Astrocyte (in vitro differentiated cells and primary cell): ENCODE data around the gene FARS2. TPM values are rescaled to one million over a fixed set of nuclear protein-coding genes. Genes with fewer than 3 reads are reported as not detected.

Experiments used
- DNase-seq: peaks from one replicate; pipeline ENCODE4 v3.0.0-alpha.2; 2010; ENCODE audit warnings: low read depth
- FAIRE-seq: peaks from 2 replicates; lab custom pipeline; 2011; peaks lifted over from hg19 to GRCh38; lab: Jason Lieb, UNC
- H2AFZ ChIP-seq: 2 replicates; pipeline ENCODE4 v1.6.0; 2012; ENCODE audit warnings: low read depth, low read length, inconsistent platforms
- H3K27ac ChIP-seq: 2 replicates; pipeline ENCODE4 v1.5.1; 2011; ENCODE audit warnings: low read depth, low read length, inconsistent platforms
- H3K27me3 ChIP-seq: 2 replicates; pipeline ENCODE4 v1.6.0; 2011; ENCODE audit warnings: low read length, inconsistent platforms; ENCODE audit not compliant: insufficient read depth
- H3K36me3 ChIP-seq: 2 replicates; pipeline ENCODE4 v1.5.1; 2011; ENCODE audit warnings: low read length, inconsistent platforms; ENCODE audit not compliant: insufficient read depth
- H3K4me1 ChIP-seq: 2 replicates; pipeline ENCODE4 v1.5.1; 2011; ENCODE audit warnings: low read length, inconsistent platforms; ENCODE audit not compliant: insufficient read depth
- H3K4me2 ChIP-seq: 2 replicates; pipeline ENCODE4 v1.6.0; 2012; ENCODE audit warnings: low read length, inconsistent platforms
- H3K4me3 ChIP-seq: 2 replicates; pipeline ENCODE4 v1.5.1; 2011; ENCODE audit warnings: low read depth, mild to moderate bottlenecking, low read length, inconsistent platforms; ENCODE audit not compliant: insufficient read depth
- H3K79me2 ChIP-seq: 2 replicates; pipeline ENCODE4 v1.6.0; 2012; ENCODE audit warnings: mild to moderate bottlenecking, low read length, inconsistent platforms; ENCODE audit not compliant: insufficient read depth
- H3K9ac ChIP-seq: 2 replicates; pipeline ENCODE4 v1.6.0; 2012; ENCODE audit warnings: mild to moderate bottlenecking, low read length, inconsistent platforms
- H3K9me3 ChIP-seq: 2 replicates; pipeline ENCODE4 v1.5.1; 2012; ENCODE audit warnings: low read depth, mild to moderate bottlenecking, low read length, inconsistent platforms; ENCODE audit not compliant: insufficient read depth
- H4K20me1 ChIP-seq: 2 replicates; pipeline ENCODE4 v1.6.0; 2012; ENCODE audit warnings: low read length, inconsistent platforms; ENCODE audit not compliant: insufficient read depth
- H3K27ac Mint-ChIP-seq: one replicate; pipeline ENCODE4 v1.8.0; 2021; ENCODE audit warnings: mild to moderate bottlenecking, mixed read lengths; ENCODE audit not compliant: unreplicated experiment
- H3K27me3 Mint-ChIP-seq: one replicate; pipeline ENCODE4 v1.8.0; 2021; ENCODE audit warnings: low read depth, mixed read lengths; ENCODE audit not compliant: unreplicated experiment
- H3K36me3 Mint-ChIP-seq: one replicate; pipeline ENCODE4 v1.8.0; 2021; ENCODE audit warnings: low read depth, mixed read lengths; ENCODE audit not compliant: unreplicated experiment
- H3K4me1 Mint-ChIP-seq: one replicate; pipeline ENCODE4 v1.8.0; 2021; ENCODE audit warnings: low read depth, mixed read lengths; ENCODE audit not compliant: unreplicated experiment
- H3K4me3 Mint-ChIP-seq: one replicate; pipeline ENCODE4 v1.8.0; 2021; ENCODE audit warnings: mild to moderate bottlenecking, moderate library complexity, mixed read lengths; ENCODE audit not compliant: unreplicated experiment
- H3K9me3 Mint-ChIP-seq: one replicate; pipeline ENCODE4 v1.8.0; 2021; ENCODE audit warnings: mild to moderate bottlenecking, mixed read lengths; ENCODE audit not compliant: unreplicated experiment
- CTCF ChIP-seq: IDR thresholded peaks from 2 replicates; pipeline ENCODE4 v1.5.1; 2011; ENCODE audit warnings: low read depth, mild to moderate bottlenecking, inconsistent platforms, low read length, moderate library complexity; ENCODE audit not compliant: insufficient read depth
- EZH2 ChIP-seq: IDR thresholded peaks from 2 replicates; pipeline ENCODE4 v1.6.1; 2012; ENCODE audit warnings: mild to moderate bottlenecking, low read length, inconsistent platforms; ENCODE audit not compliant: insufficient read depth
- total RNA-seq: library from RNA; stranded (reverse); gene quantifications from 2 replicates; pipeline ENCODE4 v1.2.1, GENCODE V29; 2021

FARS2 gene
- total RNA-seq, 1 donor from 2014 or later = 13.3 TPM

- Mint-ChIP-seq H3K4me1 (peaks cover 24% of the 10 kb centered on the region), H3K9me3 (no peaks in the 10 kb centered on the region), H3K27ac (peak overlapping the region; percentile 77), H3K36me3 (peaks cover 2% of the 10 kb centered on the region), H3K4me3 (no peak overlapping the region), H3K27me3 (no peaks in the 10 kb centered on the region)
- peaks cover 8% of the 10 kb centered on the region for H3K4me1 ChIP-seq
- H3K4me2 ChIP-seq = no peak overlapping the region
- H3K36me3 ChIP-seq = no peaks in the 10 kb centered on the region
- no peaks in the 10 kb centered on the region for H3K27me3 ChIP-seq
- H3K9me3 ChIP-seq = no peaks in the 10 kb centered on the region
- no peak for FAIRE-seq
- no peak overlapping the region for H2AFZ ChIP-seq
- peak; percentile 44 for TF ChIP-seq CTCF
- TF ChIP-seq EZH2 = no peak
- no peak overlapping the region for H3K27ac ChIP-seq
- no peak overlapping the region for H3K9ac ChIP-seq
- no peak overlapping the region for H3K4me3 ChIP-seq
- no peak for DNase-seq
- no peaks in the 10 kb centered on the region for H4K20me1 ChIP-seq
- H3K79me2 ChIP-seq = no peaks in the 10 kb centered on the region
Measured at GRCh38 chr6:5214570-5215052, 46.7 kb upstream of the FARS2 start.

- TF ChIP-seq EZH2 (no peak), CTCF (no peak)
- H3K36me3 ChIP-seq = no peaks in the 10 kb centered on the region
- no peak overlapping the region for H3K4me3 ChIP-seq
- H3K27ac Mint-ChIP-seq = peak overlapping the region; percentile 77
- H3K36me3 Mint-ChIP-seq = peaks cover 2% of the 10 kb centered on the region
- no peaks in the 10 kb centered on the region for H3K79me2 ChIP-seq
- DNase-seq (peak; percentile 8), FAIRE-seq (no peak)
- no peaks in the 10 kb centered on the region for H3K9me3 Mint-ChIP-seq
- H3K27ac ChIP-seq = no peak overlapping the region
- H3K4me3 Mint-ChIP-seq = no peak overlapping the region
- H3K4me1 ChIP-seq = peaks cover 8% of the 10 kb centered on the region
- H2AFZ ChIP-seq = no peak overlapping the region
- H4K20me1 ChIP-seq = peaks cover 4% of the 10 kb centered on the region
- peaks cover 26% of the 10 kb centered on the region for H3K4me1 Mint-ChIP-seq
- no peak overlapping the region for H3K9ac ChIP-seq
- H3K9me3 ChIP-seq = no peaks in the 10 kb centered on the region
- no peaks in the 10 kb centered on the region for H3K27me3 ChIP-seq
- no peaks in the 10 kb centered on the region for H3K27me3 Mint-ChIP-seq
- no peak overlapping the region for H3K4me2 ChIP-seq
Measured at GRCh38 chr6:5215159-5215558, 46.2 kb upstream of the FARS2 start.

GRCh38 chr6:5215799-5216198 lies 45.5 kb upstream of the FARS2 start:
- no peaks in the 10 kb centered on the region for H3K9me3 ChIP-seq
- H3K4me3 ChIP-seq = no peak overlapping the region
- Mint-ChIP-seq H3K27me3 (no peaks in the 10 kb centered on the region), H3K4me1 (peaks cover 26% of the 10 kb centered on the region), H3K36me3 (peaks cover 2% of the 10 kb centered on the region), H3K27ac (no peak overlapping the region), H3K9me3 (no peaks in the 10 kb centered on the region), H3K4me3 (no peak overlapping the region)
- peaks cover 8% of the 10 kb centered on the region for H4K20me1 ChIP-seq
- no peak overlapping the region for H2AFZ ChIP-seq
- H3K36me3 ChIP-seq = no peaks in the 10 kb centered on the region
- H3K79me2 ChIP-seq = no peaks in the 10 kb centered on the region
- TF ChIP-seq EZH2 (no peak), CTCF (no peak)
- H3K4me1 ChIP-seq = peaks cover 8% of the 10 kb centered on the region
- DNase-seq = no peak
- no peak overlapping the region for H3K27ac ChIP-seq
- H3K9ac ChIP-seq = no peak overlapping the region
- no peak overlapping the region for H3K4me2 ChIP-seq
- H3K27me3 ChIP-seq = no peaks in the 10 kb centered on the region
- no peak for FAIRE-seq
